SKM-1 treated with dmso at 0.1 percent for 144 hours (cell line): Measurements from ENCODE around the gene THRAP3.
"Not testable (repeated sequence)": the region's sequence is repeated elsewhere in the genome, so short reads cannot be mapped to it uniquely, and the experiment has no call there.

Experiments
- DNase-seq: peaks from one replicate; lab custom pipeline; 2025; ENCODE audit not compliant: unreplicated experiment; lab: John Stamatoyannopoulos, UW

THRAP3 gene, protein sequence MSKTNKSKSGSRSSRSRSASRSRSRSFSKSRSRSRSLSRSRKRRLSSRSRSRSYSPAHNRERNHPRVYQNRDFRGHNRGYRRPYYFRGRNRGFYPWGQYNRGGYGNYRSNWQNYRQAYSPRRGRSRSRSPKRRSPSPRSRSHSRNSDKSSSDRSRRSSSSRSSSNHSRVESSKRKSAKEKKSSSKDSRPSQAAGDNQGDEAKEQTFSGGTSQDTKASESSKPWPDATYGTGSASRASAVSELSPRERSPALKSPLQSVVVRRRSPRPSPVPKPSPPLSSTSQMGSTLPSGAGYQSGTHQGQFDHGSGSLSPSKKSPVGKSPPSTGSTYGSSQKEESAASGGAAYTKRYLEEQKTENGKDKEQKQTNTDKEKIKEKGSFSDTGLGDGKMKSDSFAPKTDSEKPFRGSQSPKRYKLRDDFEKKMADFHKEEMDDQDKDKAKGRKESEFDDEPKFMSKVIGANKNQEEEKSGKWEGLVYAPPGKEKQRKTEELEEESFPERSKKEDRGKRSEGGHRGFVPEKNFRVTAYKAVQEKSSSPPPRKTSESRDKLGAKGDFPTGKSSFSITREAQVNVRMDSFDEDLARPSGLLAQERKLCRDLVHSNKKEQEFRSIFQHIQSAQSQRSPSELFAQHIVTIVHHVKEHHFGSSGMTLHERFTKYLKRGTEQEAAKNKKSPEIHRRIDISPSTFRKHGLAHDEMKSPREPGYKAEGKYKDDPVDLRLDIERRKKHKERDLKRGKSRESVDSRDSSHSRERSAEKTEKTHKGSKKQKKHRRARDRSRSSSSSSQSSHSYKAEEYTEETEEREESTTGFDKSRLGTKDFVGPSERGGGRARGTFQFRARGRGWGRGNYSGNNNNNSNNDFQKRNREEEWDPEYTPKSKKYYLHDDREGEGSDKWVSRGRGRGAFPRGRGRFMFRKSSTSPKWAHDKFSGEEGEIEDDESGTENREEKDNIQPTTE

GRCh38 chr1:36223996-36224536, at the start of gene THRAP3:
Gene THRAP3 (plus strand): TSS chr1:36224443. CDS start chr1:36282564, 58,121 bp downstream.
- DNase-seq = peak; percentile 99

GRCh38 chr1:36174713-36175112, 49.5 kb upstream of the THRAP3 start:
- no peak for DNase-seq

- DNase-seq = no peak
Measured at GRCh38 chr1:36175137-36176095, 48.8 kb upstream of the THRAP3 start.

DNA sequence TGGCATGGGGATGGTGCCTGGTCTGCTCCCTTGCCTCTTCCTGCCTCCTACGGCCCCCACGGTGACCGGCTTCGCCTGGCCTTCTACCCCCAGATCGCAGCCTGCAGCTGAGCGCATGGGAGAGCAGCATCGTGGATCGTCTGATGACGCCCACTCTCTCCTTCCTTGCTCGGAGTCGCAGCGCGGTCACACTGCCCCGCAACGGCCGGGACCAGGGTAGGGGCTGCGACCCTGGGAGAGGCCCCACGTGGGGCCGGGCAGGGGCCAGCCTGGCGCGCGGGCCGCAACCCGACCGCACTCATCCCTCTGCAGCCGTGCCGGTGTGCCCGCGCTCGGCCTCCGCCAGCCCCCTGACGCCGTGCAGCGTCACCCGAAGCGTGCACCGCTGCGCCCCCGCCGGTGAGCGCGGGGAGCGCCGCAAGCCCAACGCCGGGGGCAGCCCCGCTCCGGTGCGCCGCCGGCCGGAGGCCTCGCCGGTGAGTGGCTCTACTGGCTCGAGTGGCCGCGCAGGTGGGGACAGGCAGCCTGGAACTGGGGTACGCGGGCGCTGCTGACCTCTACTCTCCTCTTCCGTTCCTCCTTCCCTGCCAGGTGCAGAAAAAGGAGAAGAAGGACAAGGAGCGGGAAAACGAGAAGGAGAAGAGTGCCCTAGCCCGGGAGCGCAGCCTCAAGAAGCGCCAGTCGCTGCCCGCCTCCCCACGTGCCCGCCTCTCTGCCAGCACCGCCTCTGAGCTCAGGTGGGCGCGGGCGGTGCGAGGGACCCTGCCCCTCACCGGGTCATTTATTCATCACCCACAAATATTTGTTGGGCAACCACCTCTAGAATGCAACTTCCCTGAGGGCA, 47.9 kb upstream of the THRAP3 start:
- no peak for DNase-seq

DNA sequence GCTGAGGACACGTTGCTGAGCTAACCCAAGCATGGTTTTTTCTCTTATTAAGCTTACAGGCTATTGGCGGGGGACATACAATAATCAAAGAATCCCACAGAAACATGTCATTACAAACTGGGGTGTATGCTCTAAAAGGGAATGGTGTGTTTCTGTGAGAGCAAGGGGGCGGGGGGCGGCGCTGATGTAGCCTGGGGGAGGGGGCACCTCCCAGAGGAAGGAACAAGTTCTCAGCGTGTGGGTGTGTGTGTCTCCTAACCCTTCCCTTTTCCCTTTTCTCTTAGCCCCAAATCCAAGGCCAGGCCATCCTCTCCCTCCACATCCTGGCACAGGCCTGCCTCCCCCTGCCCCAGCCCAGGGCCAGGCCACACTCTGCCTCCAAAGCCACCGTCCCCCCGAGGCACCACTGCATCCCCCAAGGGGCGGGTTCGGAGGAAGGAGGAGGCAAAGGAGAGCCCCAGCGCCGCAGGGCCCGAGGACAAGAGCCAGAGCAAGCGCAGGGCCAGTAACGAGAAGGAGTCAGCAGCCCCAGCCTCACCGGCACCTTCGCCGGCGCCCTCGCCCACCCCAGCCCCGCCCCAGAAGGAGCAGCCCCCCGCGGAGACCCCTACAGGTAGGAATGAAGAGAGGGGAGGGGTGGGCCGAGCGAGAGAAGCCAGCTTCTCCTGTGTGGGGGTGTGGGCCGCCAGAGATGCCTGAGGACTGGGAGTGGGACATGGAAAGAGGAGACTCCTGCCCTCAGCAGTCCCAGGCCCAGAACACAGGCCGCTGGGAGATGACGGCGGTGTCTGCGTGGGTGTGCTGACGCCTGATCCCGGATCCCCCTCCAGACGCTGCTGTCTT, 46.4 kb upstream of the THRAP3 start:
- no peak for DNase-seq

GRCh38 chr1:36178471-36179219, 45.6 kb upstream of the THRAP3 start:
- no peak for DNase-seq

DNA sequence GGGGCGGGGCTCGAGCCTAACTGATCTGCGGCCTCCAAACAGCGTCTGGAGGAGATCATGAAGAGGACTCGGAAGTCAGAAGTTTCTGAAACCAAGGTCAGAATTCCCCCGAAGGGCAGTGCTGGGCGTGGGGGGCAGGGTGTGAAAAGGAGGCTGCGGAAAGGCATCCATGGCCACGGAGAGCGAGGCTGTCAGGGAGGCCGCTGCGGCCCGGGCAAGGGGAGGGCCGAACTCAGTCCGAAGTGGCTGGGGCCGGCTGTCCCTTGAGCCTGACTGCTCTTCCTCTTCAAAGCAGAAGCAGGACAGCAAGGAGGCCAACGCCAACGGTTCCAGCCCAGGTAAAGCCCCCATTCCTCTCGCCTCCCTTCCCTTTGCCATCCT, 45.0 kb upstream of the THRAP3 start:
- DNase-seq = no peak

DNA sequence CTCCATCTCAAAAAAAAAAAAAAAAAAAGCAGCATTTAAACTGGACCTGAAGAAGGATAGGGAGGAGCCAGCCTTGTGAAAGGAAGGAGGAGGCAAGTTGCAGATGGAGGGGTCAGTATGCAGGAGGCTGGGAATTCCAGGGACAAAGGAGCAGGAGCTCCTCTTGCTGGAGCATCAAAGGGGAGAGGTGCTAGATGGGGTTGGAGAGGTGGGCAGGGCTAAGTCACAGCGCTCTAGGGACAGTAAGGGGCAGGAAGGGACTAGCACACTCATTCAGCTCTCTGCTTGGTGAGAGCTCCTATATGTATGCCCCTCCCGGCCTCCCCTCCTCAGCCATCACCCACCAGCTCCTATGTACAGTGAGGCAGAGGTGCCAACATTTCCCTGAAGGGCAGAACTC, 41.5 kb upstream of the THRAP3 start:
- no peak for DNase-seq

- DNase-seq = no peak
Measured at GRCh38 chr1:36183309-36183856, 40.9 kb upstream of the THRAP3 start.

DNA sequence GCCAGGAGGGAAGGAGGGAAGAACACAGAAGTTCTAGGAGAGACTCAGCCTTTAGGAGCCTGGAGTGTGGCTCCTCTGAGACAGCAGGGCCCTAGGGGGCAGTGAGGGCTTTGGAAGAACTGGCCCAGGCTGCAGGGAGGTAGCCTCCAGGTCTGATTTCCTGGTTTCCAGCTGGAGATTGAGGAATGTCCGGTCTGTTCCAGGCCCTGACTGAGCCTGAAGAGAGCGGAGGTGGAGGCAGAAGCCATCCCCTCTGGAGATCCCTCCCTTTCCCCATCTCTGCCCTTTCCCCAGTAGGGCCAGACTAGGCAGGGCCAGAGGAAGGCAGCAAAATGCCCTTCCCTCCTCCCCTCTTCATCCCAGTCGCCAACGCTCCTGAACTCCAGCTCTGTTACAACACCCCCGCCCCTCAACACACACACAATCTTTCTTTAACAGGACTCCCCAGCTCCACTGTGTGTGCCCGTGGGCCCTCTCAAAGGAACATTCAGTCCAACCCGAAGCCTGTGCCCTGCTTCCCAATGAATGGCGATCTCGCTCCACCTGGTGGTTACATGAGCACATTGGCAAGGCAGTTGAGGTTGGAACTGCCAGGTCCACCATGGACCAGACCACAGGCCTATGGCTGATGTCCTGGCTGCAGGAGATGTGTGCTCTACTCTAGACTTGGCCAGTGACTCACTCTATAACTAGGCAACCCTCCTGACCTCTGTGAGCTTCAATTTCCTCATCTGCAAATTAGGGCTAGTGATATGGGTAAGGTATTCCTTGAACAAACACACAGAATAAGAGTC, 36.2 kb upstream of the THRAP3 start:
- peak; percentile 73 for DNase-seq

GRCh38 chr1:36196805-36197204, 27.4 kb upstream of the THRAP3 start:
- not testable (repeated sequence) for DNase-seq

DNA sequence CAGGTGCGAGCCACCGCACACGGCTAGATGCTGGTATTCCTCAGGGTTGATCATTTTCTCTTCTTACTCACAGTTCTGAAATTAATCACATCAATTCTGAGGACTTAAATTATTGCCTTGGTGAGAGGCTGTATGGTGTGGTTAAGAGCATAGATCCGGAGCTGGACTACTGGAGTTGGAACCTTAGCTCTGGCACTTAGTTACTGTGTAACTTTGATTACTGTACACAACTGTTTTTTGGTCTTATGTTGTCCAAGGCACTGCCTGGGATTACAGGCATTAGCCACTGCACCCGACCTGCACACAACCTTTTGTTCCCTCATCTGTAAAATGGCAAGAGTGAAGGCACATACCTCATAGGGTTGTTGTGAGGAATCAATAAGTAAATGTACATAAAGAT, 25.6 kb upstream of the THRAP3 start:
- DNase-seq = no peak

- no peak for DNase-seq
Measured at GRCh38 chr1:36199934-36200741, 24.1 kb upstream of the THRAP3 start.

- no peak for DNase-seq
Measured at GRCh38 chr1:36203027-36203553, 21.2 kb upstream of the THRAP3 start.

DNA sequence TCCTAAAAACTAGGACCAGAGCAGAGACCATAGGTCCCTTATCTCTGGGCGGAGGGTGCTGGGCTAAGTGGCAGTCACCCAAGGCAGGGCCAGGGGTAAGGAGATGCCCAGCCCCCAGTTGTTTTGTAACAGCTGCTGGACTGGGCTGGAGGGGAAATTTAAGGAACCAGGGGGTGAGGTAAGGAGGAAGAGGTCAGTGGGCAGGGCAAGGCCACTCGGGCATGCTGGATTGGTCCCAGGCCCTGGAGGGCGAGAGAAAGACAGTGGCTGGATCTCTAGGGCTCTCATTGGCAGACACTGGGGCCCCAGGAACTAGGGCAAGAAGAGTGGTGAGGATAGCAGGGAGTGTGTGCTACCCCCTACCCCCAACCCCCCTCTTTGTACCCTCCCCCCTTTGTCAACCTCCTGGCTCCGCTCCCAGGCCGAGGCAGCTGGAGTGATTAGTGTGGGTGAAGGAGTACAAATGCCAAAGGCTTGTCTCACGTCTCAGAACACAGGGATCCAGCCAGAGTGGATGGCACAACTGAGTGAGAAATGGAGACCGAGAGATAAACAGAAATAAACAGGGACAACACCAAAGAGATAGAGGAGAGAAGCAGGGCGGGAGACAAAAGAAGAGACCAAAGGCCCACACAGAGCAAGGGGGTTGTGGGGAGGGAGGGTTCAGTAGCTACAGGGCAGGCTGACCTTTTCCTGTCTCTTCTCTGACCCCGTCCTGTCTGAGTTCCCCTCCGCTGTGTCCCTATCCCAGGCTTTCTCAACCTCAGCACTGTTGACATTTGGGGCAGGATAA, 20.5 kb upstream of the THRAP3 start:
- peak; percentile 78 for DNase-seq
